ENCODE measurements around the gene CDH24.

CDH24 gene

GRCh38 chr14:23055147-23055550 lies 2.2 kb downstream of the CDH24 start:
- TF ChIP-seq EZH2 (optimal IDR thresholded peaks at IDR 0.05; ENCODE audit: low read depth, low read length) (no peak), EZH2phosphoT487 (IDR thresholded peaks at IDR 0.05; ENCODE audit: low read length) (no peak), CTCF (IDR thresholded peaks at IDR 0.05; ENCODE audit: low read length) (no peak)
- Histone ChIP-seq H3K4me2 (ENCODE audit: low read depth, low read length) (no peak overlapping the region), H3K27ac (ENCODE audit: low read length) (no peak overlapping the region), H3K4me3 (ENCODE audit: low read length) (no peak overlapping the region), H3K79me2 (ENCODE audit: low read length) (no peaks in the 10 kb centered on the region), H3F3A (ENCODE audit: insufficient read depth, low read length) (0 out of 2 replicates have a peak, but pooled peaks cover 14% of the 10 kb centered on the region), H3K36me3 (replicated peaks; ENCODE audit: insufficient read depth, low read length) (no peaks in the 10 kb centered on the region), H3K4me1 (ENCODE audit: low read length) (no peaks in the 10 kb centered on the region), H2AFZ (ENCODE audit: low read length) (no peak overlapping the region), H3K9ac (ENCODE audit: low read length) (no peak overlapping the region), H4K20me1 (ENCODE audit: insufficient read depth, low read length) (no peaks in the 10 kb centered on the region), H3K9me3 (replicated peaks; ENCODE audit: insufficient read depth, low read length) (no peaks in the 10 kb centered on the region), H3K27me3 (replicated peaks; ENCODE audit: insufficient read depth, low read length) (no peaks in the 10 kb centered on the region), H3K9me2 (replicated peaks; ENCODE audit: insufficient read depth, low read length) (no peaks in the 10 kb centered on the region)
- no peak for DNase-seq

- Histone ChIP-seq H3F3A (ENCODE audit: insufficient read depth, low read length) (0 out of 2 replicates have a peak, but pooled peaks cover 12% of the 10 kb centered on the region), H3K27ac (ENCODE audit: low read length) (no peak overlapping the region), H3K9me3 (replicated peaks; ENCODE audit: insufficient read depth, low read length) (no peaks in the 10 kb centered on the region), H4K20me1 (ENCODE audit: insufficient read depth, low read length) (no peaks in the 10 kb centered on the region), H3K79me2 (ENCODE audit: low read length) (no peaks in the 10 kb centered on the region), H3K4me1 (ENCODE audit: low read length) (no peaks in the 10 kb centered on the region), H3K9me2 (replicated peaks; ENCODE audit: insufficient read depth, low read length) (no peaks in the 10 kb centered on the region), H3K36me3 (replicated peaks; ENCODE audit: insufficient read depth, low read length) (no peaks in the 10 kb centered on the region), H3K9ac (ENCODE audit: low read length) (no peak overlapping the region), H2AFZ (ENCODE audit: low read length) (no peak overlapping the region), H3K4me3 (ENCODE audit: low read length) (no peak overlapping the region), H3K27me3 (replicated peaks; ENCODE audit: insufficient read depth, low read length) (no peaks in the 10 kb centered on the region), H3K4me2 (ENCODE audit: low read depth, low read length) (no peak overlapping the region)
- no peak for DNase-seq
- TF ChIP-seq CTCF (IDR thresholded peaks at IDR 0.05; ENCODE audit: low read length) (no peak), EZH2phosphoT487 (IDR thresholded peaks at IDR 0.05; ENCODE audit: low read length) (no peak), EZH2 (optimal IDR thresholded peaks at IDR 0.05; ENCODE audit: low read depth, low read length) (no peak)
Measured at GRCh38 chr14:23054000-23054811, 3.1 kb downstream of the CDH24 start.

GRCh38 chr14:23053426-23053825 lies 3.9 kb downstream of the CDH24 start:
- H3K9me2 ChIP-seq (replicated peaks; ENCODE audit: insufficient read depth, low read length), result no peaks in the 10 kb centered on the region
- 0 out of 2 replicates have a peak, but pooled peaks cover 8% of the 10 kb centered on the region for H3F3A ChIP-seq (ENCODE audit: insufficient read depth, low read length)
- no peak for TF ChIP-seq EZH2 (optimal IDR thresholded peaks at IDR 0.05; ENCODE audit: low read depth, low read length)
- H3K9me3 ChIP-seq (replicated peaks; ENCODE audit: insufficient read depth, low read length), result no peaks in the 10 kb centered on the region
- H3K27ac ChIP-seq (ENCODE audit: low read length), result no peak overlapping the region
- no peak overlapping the region for H3K9ac ChIP-seq (ENCODE audit: low read length)
- no peaks in the 10 kb centered on the region for H3K36me3 ChIP-seq (replicated peaks; ENCODE audit: insufficient read depth, low read length)
- H3K4me1 ChIP-seq (ENCODE audit: low read length), result no peaks in the 10 kb centered on the region
- no peak overlapping the region for H3K4me2 ChIP-seq (ENCODE audit: low read depth, low read length)
- H3K4me3 ChIP-seq (ENCODE audit: low read length), result no peak overlapping the region
- no peaks in the 10 kb centered on the region for H4K20me1 ChIP-seq (ENCODE audit: insufficient read depth, low read length)
- DNase-seq, result no peak
- no peaks in the 10 kb centered on the region for H3K79me2 ChIP-seq (ENCODE audit: low read length)
- no peak overlapping the region for H2AFZ ChIP-seq (ENCODE audit: low read length)
- H3K27me3 ChIP-seq (replicated peaks; ENCODE audit: insufficient read depth, low read length), result no peaks in the 10 kb centered on the region

- TF ChIP-seq CTCF (IDR thresholded peaks at IDR 0.05; ENCODE audit: low read length), result no peak
- TF ChIP-seq EZH2 (optimal IDR thresholded peaks at IDR 0.05; ENCODE audit: low read depth, low read length), result no peak
- Histone ChIP-seq H3K4me3 (ENCODE audit: low read length) (no peak overlapping the region), H3K4me2 (ENCODE audit: low read depth, low read length) (no peak overlapping the region), H4K20me1 (ENCODE audit: insufficient read depth, low read length) (no peaks in the 10 kb centered on the region), H3K9me3 (replicated peaks; ENCODE audit: insufficient read depth, low read length) (no peaks in the 10 kb centered on the region), H3K27me3 (replicated peaks; ENCODE audit: insufficient read depth, low read length) (no peaks in the 10 kb centered on the region), H3K36me3 (replicated peaks; ENCODE audit: insufficient read depth, low read length) (no peaks in the 10 kb centered on the region), H3K79me2 (ENCODE audit: low read length) (no peaks in the 10 kb centered on the region), H3K9me2 (replicated peaks; ENCODE audit: insufficient read depth, low read length) (no peaks in the 10 kb centered on the region), H3K27ac (ENCODE audit: low read length) (no peak overlapping the region), H2AFZ (ENCODE audit: low read length) (no peak overlapping the region), H3F3A (ENCODE audit: insufficient read depth, low read length) (0 out of 2 replicates have a peak, but pooled peaks cover 4% of the 10 kb centered on the region), H3K4me1 (ENCODE audit: low read length) (no peaks in the 10 kb centered on the region), H3K9ac (ENCODE audit: low read length) (no peak overlapping the region)
- DNase-seq, result no peak
Measured at GRCh38 chr14:23052671-23053070, 4.6 kb downstream of the CDH24 start.
